Fibroblast of skin of abdomen (primary cell): ENCODE results near the gene RPS8.
A peak's percentile ranks its signal among the peaks of the same experiment; 100 is the strongest.
"Not testable (repeated sequence)": the region's sequence is repeated elsewhere in the genome, so short reads cannot be mapped to it uniquely, and the experiment has no call there.

Experiments used
- DNase-seq: peaks from one replicate; pipeline ENCODE4 v3.0.0-alpha.2; 2013

Gene RPS8

DNA sequence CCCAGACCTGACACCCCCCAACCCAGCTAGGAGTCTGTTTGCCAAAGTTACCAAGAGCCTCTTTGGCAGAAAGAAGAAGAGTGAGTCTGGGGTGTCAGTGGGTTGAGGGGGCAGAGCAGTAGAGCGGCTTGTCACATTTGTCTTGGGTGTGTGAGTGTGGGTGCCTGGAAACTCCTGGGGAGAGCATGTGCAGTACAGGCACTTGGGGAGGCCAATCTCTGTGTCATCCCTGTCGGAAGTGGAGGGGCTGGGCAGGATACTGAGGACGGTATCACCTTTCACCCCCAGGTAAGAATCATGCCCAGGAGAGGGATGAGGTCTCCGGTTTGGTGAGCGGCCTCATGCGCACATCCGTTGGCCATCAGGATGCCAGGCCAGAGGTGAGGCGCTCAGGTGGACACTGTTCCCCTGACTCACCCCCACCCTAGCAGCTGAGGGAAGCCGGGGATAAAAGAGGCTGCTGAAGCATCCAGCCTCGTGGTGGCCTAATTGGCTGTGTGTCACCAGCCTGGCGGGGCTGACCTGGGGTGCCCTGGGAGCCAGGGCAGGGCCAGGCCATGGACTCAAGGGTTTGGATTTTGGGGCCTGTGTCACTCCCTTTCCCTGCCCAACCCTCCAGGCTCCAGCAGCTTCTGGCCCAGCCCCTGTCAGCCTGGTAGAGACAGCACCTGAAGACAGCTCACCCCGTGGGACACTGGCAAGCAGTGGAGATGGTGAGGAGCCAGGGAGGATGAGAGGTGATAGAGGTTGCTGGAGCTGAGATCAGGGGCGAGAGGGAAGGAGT is 28.2 kb downstream of the RPS8 start:
- DNase-seq, result no peak

DNA sequence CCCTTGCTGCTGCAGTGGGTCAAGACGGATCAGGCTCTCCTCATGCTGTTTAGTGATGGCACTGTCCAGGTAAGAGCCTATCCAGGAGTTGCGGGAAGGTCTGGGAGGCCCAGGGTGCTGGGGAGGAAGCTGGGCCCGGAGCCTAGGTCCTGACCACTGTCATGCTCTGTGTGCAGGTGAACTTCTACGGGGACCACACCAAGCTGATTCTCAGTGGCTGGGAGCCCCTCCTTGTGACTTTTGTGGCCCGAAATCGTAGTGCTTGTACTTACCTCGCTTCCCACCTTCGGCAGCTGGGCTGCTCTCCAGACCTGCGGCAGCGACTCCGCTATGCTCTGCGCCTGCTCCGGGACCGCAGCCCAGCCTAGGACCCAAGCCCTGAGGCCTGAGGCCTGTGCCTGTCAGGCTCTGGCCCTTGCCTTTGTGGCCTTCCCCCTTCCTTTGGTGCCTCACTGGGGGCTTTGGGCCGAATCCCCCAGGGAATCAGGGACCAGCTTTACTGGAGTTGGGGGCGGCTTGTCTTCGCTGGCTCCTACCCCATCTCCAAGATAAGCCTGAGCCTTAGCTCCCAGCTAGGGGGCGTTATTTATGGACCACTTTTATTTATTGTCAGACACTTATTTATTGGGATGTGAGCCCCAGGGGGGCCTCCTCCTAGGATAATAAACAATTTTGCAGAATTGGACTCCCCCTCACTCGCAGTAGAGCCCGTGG is 30.1 kb downstream of the RPS8 start:
- DNase-seq, result no peak

DNA sequence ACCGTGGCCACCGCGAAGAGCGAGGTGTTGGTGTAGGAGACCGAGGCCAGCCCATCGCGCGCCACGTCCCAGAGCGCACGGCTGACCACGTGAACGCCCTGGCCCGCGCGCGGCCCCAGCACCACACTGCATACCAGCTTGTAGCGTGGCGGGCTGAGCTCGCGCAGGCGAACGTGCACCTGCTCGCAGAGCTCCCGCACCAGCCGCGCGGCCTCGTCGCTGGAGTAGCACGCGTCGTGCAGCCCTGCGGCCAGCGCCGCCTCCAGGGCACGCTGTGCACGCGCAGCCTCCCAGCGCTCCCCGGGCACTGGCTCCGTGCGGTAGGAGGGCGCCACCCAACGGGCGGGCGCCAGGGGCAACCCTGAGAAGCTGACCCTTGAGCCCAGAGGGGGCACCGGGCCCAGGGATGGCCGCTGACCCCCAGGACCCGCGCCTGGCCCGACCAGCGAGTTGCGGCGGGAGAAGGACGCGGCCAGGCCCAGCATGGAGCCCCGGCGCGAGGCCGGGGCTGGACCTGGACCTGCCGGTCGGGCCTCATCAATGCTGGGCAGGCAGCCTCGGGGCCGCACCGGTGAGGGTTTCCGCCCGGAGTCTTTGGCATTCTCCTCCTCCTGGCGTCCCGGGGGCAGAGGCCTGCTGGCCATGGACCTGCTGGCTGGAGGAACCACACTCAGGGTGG is 30.8 kb downstream of the RPS8 start:
- DNase-seq, result no peak

DNA sequence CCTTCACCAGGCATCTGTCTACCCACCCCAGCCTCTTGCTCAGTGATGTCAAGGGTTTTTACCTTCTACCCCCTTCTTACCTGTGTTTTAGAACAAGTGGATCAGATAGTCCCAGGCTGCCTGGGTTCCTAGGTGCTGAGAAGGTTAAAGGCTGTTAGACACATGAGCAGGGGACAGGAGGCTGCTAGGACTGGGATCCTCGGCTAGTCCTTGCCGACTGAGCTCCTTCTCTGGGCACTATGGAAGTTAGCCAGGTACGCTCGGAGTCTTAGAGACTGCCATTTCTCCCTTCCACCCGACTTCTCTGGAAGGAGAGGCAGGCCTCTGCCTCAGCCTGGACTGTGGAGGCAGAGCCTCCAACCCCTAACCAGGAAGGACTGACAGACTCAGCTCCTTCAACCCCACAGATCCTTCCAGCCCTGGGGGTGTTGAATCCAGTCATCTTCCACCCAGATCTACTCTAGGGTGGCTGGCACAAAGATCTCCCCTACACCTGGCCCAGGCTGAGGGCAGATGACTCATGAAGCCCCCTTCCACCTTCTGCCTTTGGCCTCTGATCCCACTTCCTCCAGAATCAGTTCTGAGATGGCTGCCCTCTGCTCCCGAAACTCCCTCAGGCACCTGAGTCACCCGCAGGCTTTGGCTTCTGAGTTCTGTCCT is 31.5 kb downstream of the RPS8 start, which contains the start of gene DYNLT4:
Gene DYNLT4, minus strand, starts transcription at position 648 of the 660 bp plus-strand sequence. CDS start 683 bp downstream, outside the sequence.
- no peak for DNase-seq

DNA sequence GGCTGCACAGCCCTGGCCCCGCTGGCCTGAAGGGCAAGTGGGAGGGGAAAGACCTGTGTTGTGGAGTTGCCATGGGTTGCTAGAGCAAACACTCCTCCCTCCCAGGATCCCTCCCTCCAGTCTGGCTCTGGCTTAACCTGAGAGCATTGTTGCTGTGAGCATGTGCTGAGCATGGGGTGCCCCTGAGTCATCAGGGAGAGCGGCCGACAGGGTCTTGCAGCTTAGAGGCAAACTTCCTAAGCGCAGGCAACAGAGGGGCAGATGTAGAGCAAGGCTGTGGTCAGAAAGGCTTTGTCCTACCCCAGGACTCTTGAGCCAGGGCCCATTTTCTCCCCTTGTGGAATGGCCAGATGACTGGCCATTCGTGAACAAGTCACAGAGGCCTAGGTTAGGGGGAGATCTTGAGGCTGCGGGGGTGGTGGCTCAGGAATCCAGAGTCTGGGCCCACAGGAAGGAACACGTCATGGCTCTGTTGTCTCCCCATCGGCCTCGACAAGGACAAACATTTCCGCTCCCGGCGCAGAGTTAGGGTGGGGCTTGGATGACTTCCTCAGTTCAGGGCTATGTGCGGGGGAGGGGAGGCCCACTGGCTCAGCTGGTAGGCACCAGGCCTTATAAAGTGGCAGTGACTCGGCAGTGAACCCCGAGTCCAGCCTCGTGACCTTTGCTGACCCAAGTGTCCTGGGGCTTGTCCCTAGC is 32.2 kb downstream of the RPS8 start:
- DNase-seq, result peak; percentile 99

DNA sequence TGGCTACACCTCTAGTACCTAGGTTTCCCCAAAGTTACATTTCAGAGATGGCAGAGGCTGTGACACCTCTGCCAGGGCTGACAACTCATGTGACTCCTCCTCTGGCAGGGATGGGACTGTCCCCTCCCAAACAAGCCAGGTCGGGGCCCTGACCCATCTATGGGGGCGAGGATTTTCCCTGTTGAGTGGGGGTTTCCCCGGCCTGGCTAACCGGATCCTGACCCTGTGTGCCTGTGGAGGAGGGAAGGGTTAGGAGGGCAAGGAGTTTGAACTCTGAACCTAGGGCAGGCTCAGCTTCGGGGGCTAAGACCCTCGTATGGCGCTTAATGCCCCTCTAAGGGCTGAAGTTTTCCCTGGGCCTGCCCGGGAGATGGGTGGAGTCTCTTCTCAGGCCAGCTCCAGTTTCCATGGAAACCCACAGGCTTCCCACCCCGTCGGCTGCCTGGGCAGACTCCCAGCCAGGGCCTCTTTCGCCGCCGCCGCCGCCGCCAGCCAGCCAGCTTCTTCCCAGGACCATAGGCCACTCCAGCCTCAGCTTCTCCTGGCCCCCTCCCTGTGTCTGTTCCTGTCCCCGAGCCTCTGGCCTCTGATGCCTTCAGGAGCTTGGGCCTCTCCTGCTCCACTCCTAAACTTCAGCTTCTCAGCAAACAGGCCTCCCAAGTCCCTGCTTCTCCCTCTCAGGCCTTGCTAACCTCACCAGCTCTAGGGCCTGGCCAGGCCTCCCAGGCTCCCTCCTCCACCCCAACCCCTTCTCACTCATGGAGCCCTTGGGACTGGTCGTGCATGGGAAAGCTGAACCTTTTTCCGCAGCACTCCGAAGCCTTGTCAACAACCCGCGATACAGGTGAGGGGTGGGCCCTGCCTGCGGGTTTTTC is 33.0 kb downstream of the RPS8 start, which contains the start of gene BTBD19:
Gene BTBD19, plus strand, starts transcription at position 461 of the 875 bp plus-strand sequence. Its CDS starts 298 bp downstream, at position 759.
- DNase-seq, result peak; percentile 90

DNA sequence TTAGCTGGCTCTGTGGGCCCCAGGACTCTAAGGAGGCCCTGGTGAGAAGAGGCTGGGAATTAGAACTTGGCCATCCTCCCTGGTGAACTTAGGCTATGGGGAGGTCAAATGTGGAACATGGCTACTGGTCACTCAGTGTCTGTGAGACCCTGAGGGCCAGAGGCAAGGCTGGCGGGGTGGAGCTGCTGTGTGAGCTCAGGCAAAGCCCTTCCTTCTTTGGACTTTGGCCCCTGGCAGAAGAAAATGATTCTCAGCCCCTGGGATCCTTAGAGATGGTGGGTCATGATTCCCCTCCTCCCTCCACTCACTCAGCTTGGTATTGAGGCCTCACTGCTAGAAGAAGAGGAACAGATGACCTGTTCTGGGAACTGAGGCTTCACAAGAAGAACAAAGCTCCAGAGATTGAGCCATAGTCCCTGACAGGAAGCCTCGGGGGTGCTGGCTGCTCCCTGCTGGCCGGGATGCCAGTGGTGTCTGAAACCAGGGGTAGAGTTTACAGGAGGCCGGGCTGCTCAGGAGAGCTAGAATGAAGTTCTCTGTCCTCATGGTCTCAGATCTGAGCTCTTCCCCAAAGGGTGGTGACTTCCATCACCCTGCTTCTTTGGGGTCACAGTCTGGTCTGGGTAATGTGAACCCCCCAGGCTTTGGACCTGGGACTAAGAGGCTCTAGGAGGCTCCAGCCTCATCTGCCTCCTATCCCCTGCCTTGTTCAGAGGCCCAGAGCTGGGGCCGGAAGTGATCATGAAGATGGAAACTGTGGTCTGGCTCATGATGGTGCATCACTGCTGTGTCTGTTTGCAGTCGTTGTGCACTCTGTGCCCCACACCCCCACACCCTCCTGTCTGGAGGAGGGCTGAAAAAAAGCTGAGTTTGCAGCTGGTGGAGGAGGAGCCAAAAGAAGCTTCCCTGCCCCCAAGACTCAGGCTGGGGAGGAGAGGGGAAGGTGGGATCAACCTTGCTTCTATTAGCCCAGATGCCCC is 33.9 kb downstream of the RPS8 start:
- DNase-seq, result peak; percentile 80

DNA sequence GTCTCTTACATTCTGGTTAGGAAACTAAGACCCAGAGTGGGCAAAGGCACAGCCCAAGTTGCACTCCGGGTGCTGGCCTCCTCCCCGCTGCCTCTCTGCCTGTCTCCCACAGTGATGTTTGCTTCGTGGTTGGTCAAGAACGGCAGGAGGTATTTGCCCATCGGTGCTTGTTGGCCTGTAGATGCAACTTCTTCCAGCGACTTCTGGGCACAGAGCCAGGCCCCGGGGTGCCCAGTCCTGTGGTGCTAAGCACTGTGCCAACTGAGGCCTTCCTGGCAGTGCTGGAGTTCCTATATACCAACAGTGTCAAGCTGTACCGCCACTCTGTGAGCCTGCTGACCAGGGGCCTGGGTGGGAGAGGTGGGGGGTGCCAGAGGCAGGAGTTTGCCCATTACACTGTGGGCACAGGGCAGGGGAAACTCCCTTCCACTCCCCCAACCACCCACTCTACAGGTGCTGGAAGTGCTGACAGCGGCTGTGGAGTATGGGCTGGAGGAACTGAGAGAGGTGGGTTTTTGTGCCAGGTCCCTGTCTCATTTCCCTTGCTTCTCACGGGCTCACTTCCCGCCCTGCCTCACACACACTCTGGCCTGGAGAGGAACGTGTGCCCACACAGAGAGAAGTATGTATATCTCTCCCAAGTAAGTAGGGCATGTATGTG is 34.9 kb downstream of the RPS8 start:
- no peak for DNase-seq

DNA sequence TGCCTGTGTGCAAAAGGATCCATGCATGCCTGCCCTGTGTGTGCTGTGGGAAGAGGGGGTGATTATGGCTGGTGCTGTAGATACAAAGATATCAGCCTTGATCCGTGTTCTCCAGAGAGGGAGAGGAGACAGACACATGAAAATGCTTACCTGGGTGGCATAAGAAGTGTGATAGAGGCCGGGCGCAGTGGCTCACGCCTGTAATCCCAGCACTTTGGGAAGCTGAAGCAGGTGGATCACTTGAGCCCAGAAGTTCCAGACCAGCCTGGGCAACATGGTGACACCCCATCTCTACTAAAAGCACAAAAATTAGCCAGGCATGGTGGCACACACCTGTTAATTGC is 35.4 kb downstream of the RPS8 start:
- DNase-seq, result not testable (repeated sequence)

DNA sequence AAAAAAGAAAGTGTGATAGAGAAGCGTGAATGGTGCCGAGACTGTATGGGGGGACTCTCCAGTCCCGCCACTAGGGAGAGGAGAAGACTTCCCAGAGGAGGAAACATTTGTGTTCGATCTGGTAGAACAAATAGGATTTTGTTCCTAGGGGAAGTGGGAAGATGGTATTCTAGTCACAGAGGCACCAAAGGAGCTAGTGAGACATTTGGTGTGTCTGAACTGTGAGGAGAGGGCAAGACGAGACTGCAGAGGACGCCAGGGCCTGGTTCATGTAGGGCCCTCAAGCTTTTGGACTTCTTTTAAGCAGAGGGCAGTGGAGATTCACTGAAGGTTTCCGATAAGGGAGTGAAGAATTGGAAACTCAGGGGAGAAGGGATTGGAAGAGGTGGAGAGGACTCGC is 35.9 kb downstream of the RPS8 start:
- DNase-seq, result no peak

DNA sequence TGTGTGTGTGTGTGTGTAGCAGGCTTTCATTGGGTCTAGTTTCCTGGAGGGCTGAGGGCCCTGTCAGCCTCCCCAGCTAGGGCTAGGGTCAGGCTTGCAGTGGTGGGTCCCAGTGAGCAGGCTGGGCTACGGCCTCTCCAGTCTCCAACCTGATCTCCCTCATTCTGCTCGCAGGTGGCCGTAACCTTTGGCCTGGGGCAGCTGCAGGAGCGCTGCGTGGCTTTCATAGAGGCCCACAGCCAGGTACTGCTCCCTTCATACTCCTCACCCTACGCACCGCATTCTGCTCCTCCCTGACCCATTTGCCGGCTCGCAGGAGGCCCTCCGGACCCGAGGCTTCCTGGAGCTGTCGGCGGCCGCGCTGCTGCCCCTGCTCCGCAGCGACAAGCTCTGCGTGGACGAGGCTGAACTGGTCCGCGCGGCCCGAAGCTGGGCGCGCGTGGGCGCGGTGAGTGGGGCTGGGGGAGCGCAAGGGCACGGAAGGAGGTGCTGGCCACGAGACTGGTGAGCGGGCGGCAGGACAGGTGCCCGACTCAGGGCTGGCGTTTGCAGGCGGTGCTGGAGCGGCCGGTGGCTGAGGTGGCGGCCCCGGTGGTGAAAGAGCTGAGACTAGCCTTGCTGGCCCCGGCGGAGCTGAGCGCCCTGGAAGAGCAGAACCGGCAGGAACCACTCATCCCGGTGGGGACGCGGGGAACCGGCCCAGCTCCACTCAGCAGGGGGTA is 37.6 kb downstream of the RPS8 start:
- no peak for DNase-seq

DNA sequence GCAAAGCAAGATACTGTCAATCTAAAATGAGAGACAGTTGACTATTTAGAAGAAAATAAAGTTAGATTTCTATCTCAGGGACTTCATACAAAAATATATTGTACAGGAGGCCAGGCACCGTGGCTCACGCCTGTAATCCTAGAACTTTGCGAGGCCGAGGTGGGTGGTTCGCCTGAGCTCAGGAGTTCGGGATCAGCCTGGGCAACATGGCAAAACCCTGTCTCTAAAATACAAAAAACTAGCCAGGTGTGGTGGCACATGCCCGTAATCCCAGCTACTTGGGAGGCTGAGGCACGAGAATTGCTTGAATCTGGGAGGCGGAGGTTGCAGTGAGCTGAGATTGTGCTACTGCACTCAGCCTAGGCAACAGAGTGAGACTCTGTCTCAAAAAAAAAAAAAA is 40.6 kb downstream of the RPS8 start:
- not testable (repeated sequence) for DNase-seq

DNA sequence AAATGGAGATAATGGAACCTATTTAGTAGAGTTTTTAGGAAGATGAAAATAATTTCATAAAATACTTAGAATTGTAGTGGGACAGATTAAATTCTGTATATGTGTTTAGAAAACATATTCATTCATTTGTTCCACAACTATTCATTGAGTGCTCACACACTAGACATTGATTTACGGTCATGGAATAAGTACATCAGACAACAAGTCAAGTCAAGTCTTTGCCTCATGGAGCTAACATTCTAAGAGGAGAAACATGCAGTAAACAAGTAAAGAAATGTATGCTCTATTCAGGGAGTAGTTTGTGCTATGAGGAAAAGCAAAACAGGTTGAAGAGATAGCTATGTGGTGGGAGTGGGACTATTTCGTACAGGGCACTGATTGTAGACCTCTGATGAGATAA is 42.0 kb downstream of the RPS8 start:
- DNase-seq, result no peak

DNA sequence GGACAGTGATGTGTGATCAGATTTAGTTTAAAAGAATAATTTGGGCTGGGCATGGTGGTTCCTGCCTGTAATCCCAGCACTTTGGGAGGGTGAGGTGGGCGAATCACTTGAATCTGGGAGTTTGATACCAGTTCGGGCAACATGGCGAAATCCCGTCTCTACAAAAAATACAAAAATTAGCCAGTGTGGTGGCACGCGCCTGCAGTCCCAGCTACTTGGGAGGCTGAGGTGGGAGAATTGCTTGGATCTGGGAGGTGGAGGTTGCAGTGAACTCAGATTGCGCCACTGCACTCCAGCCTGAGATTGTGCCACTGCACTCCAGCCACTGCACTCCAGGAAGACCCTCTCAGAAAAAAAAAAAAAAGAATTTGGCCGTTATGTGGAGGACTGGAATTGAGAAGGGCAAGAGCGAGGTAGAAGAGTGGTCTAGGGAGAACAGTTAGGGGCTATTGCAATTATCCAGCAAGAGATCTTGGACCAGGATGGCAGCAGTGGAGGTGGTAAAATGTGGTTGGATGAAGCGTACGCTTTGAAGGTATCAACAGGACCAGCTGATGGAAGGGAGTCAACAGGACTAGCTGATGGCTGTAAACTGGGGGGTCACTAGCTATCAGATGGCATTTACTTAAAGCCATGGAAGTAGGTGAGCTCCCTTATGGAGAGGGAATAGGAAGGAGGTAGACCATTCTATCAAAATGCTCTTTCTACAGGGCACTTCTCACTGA is 42.6 kb downstream of the RPS8 start:
- DNase-seq, result no peak

DNA sequence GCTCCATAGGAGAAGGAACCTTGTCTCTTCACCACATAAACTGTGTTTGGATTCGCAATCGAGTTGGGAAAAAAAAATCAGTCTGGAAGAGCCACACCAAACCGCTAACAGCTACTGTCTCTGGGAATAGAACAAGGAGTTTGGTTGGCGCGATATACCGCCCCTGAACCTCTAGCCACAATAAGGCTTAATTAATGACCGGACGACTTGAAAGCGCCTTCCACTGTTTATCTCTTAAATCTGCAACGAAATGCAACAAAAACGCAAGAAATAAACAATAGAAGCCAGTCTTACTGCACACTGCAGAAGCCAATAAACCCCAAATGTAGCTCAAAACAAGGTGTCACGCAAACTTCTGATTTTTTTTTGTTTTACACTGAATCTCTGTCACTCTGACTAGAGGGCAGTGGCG is 43.9 kb downstream of the RPS8 start:
- DNase-seq, result no peak

DNA sequence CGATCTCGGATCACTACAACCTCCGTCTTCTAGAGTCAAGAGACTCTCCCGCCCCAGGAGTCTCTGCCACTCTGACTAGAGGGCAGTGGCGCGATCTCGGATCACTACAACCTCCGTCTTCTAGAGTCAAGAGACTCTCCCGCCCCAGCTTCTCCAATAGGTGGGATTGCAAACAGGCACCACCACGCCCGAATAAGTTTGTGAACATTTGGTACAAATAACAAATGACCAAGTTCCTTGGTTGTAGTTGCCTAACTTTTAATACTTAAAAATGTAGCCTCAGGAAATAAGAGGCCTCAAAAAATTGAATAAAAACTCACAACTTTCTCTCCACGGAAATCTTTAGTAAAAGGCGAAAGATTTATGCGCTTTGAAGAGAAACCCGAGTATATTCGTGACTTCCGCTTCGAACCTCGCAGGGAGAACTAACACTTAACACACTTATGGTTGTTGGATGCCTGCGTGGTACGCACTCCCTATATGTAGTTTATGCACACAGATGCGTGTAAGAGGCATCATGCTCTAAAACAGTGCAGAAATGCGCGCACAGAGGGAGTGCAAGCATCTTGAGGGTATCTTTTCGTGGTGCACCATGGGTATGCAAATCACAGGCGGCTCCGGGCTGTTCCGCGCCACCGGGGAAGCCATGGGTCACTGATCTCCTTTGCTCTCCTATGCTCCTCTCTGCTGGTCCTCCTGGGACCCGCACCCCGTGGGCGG is 44.4 kb downstream of the RPS8 start:
- peak; percentile 98 for DNase-seq
